Neural progenitor cell (in vitro differentiated cells): ENCODE measurements around the gene ESYT2.

ENCODE experiments used
- CTCF ChIP-seq: fragments of 200-600 bp; sonication (generic); IDR thresholded peaks from 2 replicates; pipeline ENCODE4 v1.5.1; 2017; ENCODE audit warnings: antibody characterized with exemption, mild to moderate bottlenecking
- EZH2 ChIP-seq: fragments of 200-600 bp; sonication (generic); IDR thresholded peaks from 2 replicates; pipeline ENCODE4 v1.6.1; 2017; ENCODE audit warnings: antibody characterized with exemption, mild to moderate bottlenecking, moderate library complexity
- EZH2phosphoT487 ChIP-seq: fragments of 200-600 bp; sonication (generic); IDR thresholded peaks from 2 replicates; pipeline ENCODE4 v1.6.1; 2017; ENCODE audit warnings: antibody characterized with exemption

- no peak for TF ChIP-seq CTCF
- no peak for TF ChIP-seq EZH2phosphoT487
- TF ChIP-seq EZH2, result no peak
Observed at GRCh38 chr7:158727690-158728089, 101.6 kb downstream of the ESYT2 start.
